HG02642 (cell line): ENCODE measurements around the gene SLC25A17.
"Not testable (repeated sequence)": the region's sequence is repeated elsewhere in the genome, so short reads cannot be mapped to it uniquely, and the experiment has no call there.

Experiments
- ATAC-seq: cut with Tn5 transposase; IDR thresholded peaks from one replicate; pipeline ENCODE4 v1.9.1; 2021; ENCODE audit warnings: mild to moderate bottlenecking; ENCODE audit not compliant: unreplicated experiment, poor library complexity

The SLC25A17 gene

DNA sequence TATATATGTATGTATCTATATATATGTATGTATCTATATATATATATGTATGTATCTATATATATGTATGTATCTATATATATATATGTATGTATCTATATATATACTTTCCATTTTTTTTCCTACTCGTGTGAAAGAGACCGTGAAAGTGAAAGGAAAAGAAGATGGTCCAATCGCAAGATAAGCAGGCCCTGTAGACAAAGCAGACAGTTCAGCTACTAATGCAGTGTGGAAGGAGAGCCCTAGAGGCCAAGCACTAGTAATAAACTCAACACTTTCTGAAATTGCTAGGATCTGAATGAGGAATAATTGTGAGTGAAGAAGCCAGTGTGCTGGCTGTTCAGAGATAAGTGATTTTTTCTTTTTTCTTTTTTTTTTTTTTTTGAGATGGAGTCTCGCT, 92.6 kb downstream of the SLC25A17 start:
- ATAC-seq = no peak

DNA sequence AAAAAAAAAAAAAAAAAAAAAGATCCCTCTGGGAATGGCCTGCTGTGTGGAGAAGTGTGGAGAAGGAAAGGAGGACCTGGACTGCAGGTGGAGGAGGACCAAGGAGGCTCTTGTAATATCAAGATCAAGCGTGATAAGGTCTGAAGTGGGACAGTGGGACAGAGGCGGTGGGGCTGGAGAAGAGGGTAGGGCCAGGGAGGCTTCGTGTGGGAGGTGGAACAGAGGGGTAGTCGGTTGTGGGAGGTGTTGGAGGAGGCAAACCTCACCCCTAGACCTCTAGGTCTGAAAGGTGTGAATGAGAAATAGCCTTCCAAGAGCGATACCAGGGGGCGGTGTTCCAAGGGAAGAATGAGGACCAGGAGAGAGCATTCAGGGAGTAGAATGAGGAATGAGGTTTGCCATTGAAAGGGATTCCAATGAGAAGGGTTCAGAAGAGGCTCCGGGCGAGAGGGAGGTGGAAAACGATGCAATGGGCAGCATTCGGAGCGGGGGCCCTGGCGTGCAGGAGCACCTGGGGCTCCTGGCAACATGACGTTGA, 95.7 kb downstream of the SLC25A17 start:
- no peak for ATAC-seq

DNA sequence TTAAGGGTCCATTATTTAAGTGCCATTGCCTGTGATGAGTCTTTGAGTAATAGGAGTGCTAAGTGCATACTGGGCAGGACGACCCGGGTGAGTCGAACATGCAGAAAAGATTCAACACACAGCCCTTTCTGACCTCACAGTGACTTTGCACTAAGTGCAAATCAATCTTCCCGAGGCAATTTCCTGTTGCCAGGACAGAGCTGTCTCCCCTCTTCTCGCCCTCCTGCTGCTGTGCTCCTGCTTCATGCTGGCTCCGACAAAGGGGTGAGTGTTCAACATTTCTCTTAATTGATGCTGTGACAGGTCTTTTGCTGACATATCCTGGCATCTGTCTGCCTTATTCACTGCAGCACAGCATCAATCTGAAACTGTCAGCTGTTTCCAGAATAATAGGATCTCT, 97.9 kb downstream of the SLC25A17 start:
- ATAC-seq = no peak

GRCh38 chr22:40720538-40721256, 98.4 kb downstream of the SLC25A17 start:
- no peak for ATAC-seq

DNA sequence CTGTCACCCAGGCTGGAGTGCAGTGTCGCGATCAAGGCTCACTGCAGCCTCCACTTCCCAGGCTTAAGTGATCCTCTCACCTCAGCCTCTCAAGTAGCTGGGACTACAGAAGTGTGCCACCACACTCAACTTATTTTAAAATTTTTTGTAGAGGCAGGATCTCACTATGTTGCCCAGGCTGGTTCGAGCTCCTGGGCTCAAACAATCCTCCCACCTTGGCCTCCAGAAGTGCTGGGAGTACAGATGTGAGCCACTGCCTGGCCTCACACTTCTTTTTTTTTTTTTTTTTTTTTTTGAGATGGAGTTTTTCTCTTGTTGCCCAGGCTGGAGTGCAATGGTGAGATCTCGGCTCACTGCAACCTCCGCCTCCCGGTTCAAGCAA, 99.0 kb downstream of the SLC25A17 start:
- not testable (repeated sequence) for ATAC-seq
